GM23338 (cell line): ENCODE results near the gene HOXD1. TPM values are rescaled to one million over a fixed set of nuclear protein-coding genes. Genes with fewer than 3 reads are reported as not detected.

Experiments
- ATAC-seq: fragments of 200-7000 bp; cut with Tn5 transposase; 3 replicates; pipeline ENCODE4 v1.9.1; 2020
- DNase-seq: peaks from one replicate; pipeline ENCODE4 v3.0.0-alpha.2; 2015; ENCODE audit warnings: low spot score
- H2AFZ ChIP-seq: fragments of 200-600 bp; sonication (generic); 2 replicates; pipeline ENCODE4 v1.8.0; 2016; ENCODE audit warnings: antibody characterized with exemption, mild to moderate bottlenecking, moderate library complexity
- H3F3A ChIP-seq: fragments of 200-600 bp; sonication (generic); replicated peaks from 2 replicates; pipeline ENCODE4 v1.8.0; 2017; ENCODE audit warnings: antibody characterized with exemption, mixed run types, low read depth
- H3K27ac ChIP-seq: fragments of 200-600 bp; sonication (generic); 2 replicates; pipeline ENCODE4 v1.6.1; 2016; ENCODE audit warnings: low read depth
- H3K27me3 ChIP-seq: fragments of 200-600 bp; sonication (generic); 2 replicates; pipeline ENCODE4 v1.8.0; 2016; ENCODE audit warnings: mild to moderate bottlenecking, mixed run types, moderate library complexity; ENCODE audit not compliant: insufficient read depth
- H3K36me3 ChIP-seq: fragments of 200-600 bp; sonication (generic); 2 replicates; pipeline ENCODE4 v1.8.0; 2016; ENCODE audit warnings: mild to moderate bottlenecking; ENCODE audit not compliant: insufficient read depth
- H3K4me1 ChIP-seq: fragments of 200-600 bp; sonication (generic); 2 replicates; pipeline ENCODE4 v1.8.0; 2016; ENCODE audit warnings: mild to moderate bottlenecking, moderate library complexity; ENCODE audit not compliant: insufficient read depth
- H3K4me2 ChIP-seq: fragments of 200-600 bp; sonication (generic); 2 replicates; pipeline ENCODE4 v1.7.1; 2017; ENCODE audit warnings: mixed run types
- H3K4me3 ChIP-seq: fragments of 200-600 bp; sonication (generic); 2 replicates; pipeline ENCODE4 v1.6.1; 2016; ENCODE audit warnings: mixed run types
- H3K79me2 ChIP-seq: fragments of 200-600 bp; sonication (generic); replicated peaks from 2 replicates; pipeline ENCODE4 v1.8.0; 2017; ENCODE audit warnings: mild to moderate bottlenecking; ENCODE audit not compliant: insufficient read depth
- H3K9me2 ChIP-seq: fragments of 200-600 bp; sonication (generic); 2 replicates; pipeline ENCODE4 v1.8.0; 2017; ENCODE audit not compliant: insufficient read depth
- H4K20me1 ChIP-seq: fragments of 200-600 bp; sonication (generic); replicated peaks from 2 replicates; pipeline ENCODE4 v1.8.0; 2017; ENCODE audit warnings: mild to moderate bottlenecking; ENCODE audit not compliant: insufficient read depth
- H3K27ac Mint-ChIP-seq: 2 replicates; pipeline ENCODE4 v1.8.0; 2020; ENCODE audit warnings: inconsistent platforms, mild to moderate bottlenecking, moderate library complexity, mixed read lengths
- H3K27me3 Mint-ChIP-seq: 3 replicates; pipeline ENCODE4 v1.8.0; 2022; ENCODE audit warnings: low read depth, mild to moderate bottlenecking, moderate library complexity, mixed read lengths, inconsistent platforms; ENCODE audit not compliant: insufficient read depth, poor library complexity
- H3K36me3 Mint-ChIP-seq: 3 replicates; pipeline ENCODE4 v1.8.0; 2021; ENCODE audit warnings: low read depth, mild to moderate bottlenecking, inconsistent platforms, moderate library complexity, mixed read lengths
- H3K4me1 Mint-ChIP-seq: 3 replicates; pipeline ENCODE4 v1.8.0; 2020; ENCODE audit warnings: mild to moderate bottlenecking, inconsistent platforms, mixed read lengths
- H3K4me3 Mint-ChIP-seq: 3 replicates; pipeline ENCODE4 v1.8.0; 2021; ENCODE audit warnings: moderate library complexity, mild to moderate bottlenecking, inconsistent platforms, mixed read lengths
- H3K9me3 Mint-ChIP-seq: 3 replicates; pipeline ENCODE4 v1.8.0; 2020; ENCODE audit warnings: moderate library complexity, mild to moderate bottlenecking, inconsistent platforms, mixed read lengths
- CREB1 ChIP-seq: fragments of 250-450 bp; sonication (Bioruptor Pico); IDR thresholded peaks from 2 replicates; pipeline ENCODE4 v1.5.0; 2020; ENCODE audit warnings: low read depth, mild to moderate bottlenecking, moderate library complexity
- EZH2 ChIP-seq: fragments of 200-600 bp; sonication (generic); IDR thresholded peaks from one replicate; pipeline ENCODE4 v1.8.0; 2017; ENCODE audit warnings: antibody characterized with exemption, mild to moderate bottlenecking, low read depth; ENCODE audit not compliant: unreplicated experiment
- EZH2phosphoT487 ChIP-seq: fragments of 200-600 bp; sonication (generic); IDR thresholded peaks from one replicate; pipeline ENCODE4 v1.8.1; 2018; ENCODE audit warnings: antibody characterized with exemption; ENCODE audit not compliant: unreplicated experiment
- NANOG ChIP-seq: IDR thresholded peaks from 2 replicates; pipeline ENCODE4 v1.6.1; 2016; ENCODE audit warnings: antibody characterized with exemption, borderline replicate concordance
- POLR2AphosphoS5 ChIP-seq: IDR thresholded peaks from 2 replicates; pipeline ENCODE4 v1.6.1; 2016; ENCODE audit warnings: antibody characterized with exemption, low read depth
- ZNF114 ChIP-seq: fragments of 250-450 bp; sonication (Bioruptor Pico); IDR thresholded peaks from 2 replicates; pipeline ENCODE4 v1.5.0; 2020; ENCODE audit warnings: mild to moderate bottlenecking, moderate library complexity
- ZNF331 ChIP-seq: fragments of 250-450 bp; sonication (Bioruptor Pico); IDR thresholded peaks from 2 replicates; pipeline ENCODE4 v1.5.0; 2020; ENCODE audit warnings: low read depth, mild to moderate bottlenecking, moderate library complexity
- polyA plus RNA-seq: library from polyadenylated mRNA; unstranded; fragments of >200 nt; fragmentation: Nextera tagmentation; extraction: Ambion mirVana; gene quantifications from 2 replicates; pipeline ENCODE4 v1.2.1, GENCODE V29; 2016
- total RNA-seq: library from RNA; depleted of rRNA; stranded (reverse); fragments of >200 nt; shearing (Covaris generic); gene quantifications from 2 replicates; pipeline ENCODE4 v1.2.3, GENCODE V29; 2014
- TF ChIP-seq, protein P1 (sequence below), 2 experiments: fragments of 200-600 bp in 1 of 2; sonication (generic) in 1 of 2; conservative IDR thresholded peaks; 2 replicates each; pipeline versions ENCODE4 v1.5.1 to v1.6.1; 2016 to 2017; ENCODE audit warnings: antibody characterized with exemption in 2 of 2, low read depth in 2 of 2, mild to moderate bottlenecking in 2 of 2, moderate library complexity in 1 of 2
- TF ChIP-seq, protein P2 (sequence below): IDR thresholded peaks from one replicate; pipeline ENCODE4 v1.6.1; 2018; ENCODE audit warnings: antibody characterized with exemption; ENCODE audit not compliant: unreplicated experiment
- TF ChIP-seq, protein P3 (sequence below): fragments of 250-450 bp; sonication (Bioruptor Pico); IDR thresholded peaks from 2 replicates; pipeline ENCODE4 v1.5.0; 2020; ENCODE audit warnings: mild to moderate bottlenecking, moderate library complexity

The HOXD1 gene
- total and polyA plus RNA-seq, 2 experiments from 2014 or later = not detected

DNA sequence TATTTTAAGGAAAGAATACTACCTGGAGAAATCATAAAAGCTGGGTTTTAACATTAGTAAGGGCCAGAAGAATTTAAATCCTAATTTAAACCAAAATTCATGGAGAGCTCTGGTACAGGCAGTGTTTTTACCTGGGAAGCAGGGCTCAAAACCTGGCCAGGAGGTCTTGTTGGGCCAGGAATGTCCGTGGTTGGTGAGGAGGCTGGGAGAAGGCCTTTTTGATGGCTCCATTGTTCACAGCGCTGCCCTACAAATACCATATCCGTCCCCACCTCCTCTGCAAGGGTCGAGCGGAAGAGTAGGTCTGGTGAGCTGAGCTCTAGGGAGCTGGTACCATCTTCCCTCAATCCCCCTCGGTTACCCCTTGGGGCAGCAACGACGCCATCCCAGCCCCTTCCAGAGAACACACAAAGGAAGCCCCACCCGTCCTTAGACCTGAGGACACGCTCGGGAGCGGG is 10.9 kb upstream of the HOXD1 start:
- Histone ChIP-seq H3K4me2 (peak overlapping the region; percentile 92), H4K20me1 (peaks cover 47% of the 10 kb centered on the region), H3K4me1 (peaks cover 43% of the 10 kb centered on the region), H2AFZ (peak overlapping the region; percentile 95), H3K4me3 (peak overlapping the region; percentile 70), H3K36me3 (no peaks in the 10 kb centered on the region), H3K9me2 (no peaks in the 10 kb centered on the region), H3K27me3 (peaks cover 100% of the 10 kb centered on the region), H3K79me2 (no peaks in the 10 kb centered on the region), H3F3A (peaks cover 45% of the 10 kb centered on the region), H3K27ac (no peak overlapping the region)
- no peak overlapping the region for H3K27ac Mint-ChIP-seq
- peaks cover 3% of the 10 kb centered on the region; the same call in 1 of the 3 replicates for H3K9me3 Mint-ChIP-seq
- no peak for TF ChIP-seq POLR2AphosphoS5
- TF ChIP-seq, protein P1, sequence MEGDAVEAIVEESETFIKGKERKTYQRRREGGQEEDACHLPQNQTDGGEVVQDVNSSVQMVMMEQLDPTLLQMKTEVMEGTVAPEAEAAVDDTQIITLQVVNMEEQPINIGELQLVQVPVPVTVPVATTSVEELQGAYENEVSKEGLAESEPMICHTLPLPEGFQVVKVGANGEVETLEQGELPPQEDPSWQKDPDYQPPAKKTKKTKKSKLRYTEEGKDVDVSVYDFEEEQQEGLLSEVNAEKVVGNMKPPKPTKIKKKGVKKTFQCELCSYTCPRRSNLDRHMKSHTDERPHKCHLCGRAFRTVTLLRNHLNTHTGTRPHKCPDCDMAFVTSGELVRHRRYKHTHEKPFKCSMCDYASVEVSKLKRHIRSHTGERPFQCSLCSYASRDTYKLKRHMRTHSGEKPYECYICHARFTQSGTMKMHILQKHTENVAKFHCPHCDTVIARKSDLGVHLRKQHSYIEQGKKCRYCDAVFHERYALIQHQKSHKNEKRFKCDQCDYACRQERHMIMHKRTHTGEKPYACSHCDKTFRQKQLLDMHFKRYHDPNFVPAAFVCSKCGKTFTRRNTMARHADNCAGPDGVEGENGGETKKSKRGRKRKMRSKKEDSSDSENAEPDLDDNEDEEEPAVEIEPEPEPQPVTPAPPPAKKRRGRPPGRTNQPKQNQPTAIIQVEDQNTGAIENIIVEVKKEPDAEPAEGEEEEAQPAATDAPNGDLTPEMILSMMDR (conservative IDR thresholded peaks at IDR 0.05; ENCODE audit: low read depth in 2 of 2) = no peak
- TF ChIP-seq EZH2phosphoT487 = no peak
- TF ChIP-seq, protein P2, sequence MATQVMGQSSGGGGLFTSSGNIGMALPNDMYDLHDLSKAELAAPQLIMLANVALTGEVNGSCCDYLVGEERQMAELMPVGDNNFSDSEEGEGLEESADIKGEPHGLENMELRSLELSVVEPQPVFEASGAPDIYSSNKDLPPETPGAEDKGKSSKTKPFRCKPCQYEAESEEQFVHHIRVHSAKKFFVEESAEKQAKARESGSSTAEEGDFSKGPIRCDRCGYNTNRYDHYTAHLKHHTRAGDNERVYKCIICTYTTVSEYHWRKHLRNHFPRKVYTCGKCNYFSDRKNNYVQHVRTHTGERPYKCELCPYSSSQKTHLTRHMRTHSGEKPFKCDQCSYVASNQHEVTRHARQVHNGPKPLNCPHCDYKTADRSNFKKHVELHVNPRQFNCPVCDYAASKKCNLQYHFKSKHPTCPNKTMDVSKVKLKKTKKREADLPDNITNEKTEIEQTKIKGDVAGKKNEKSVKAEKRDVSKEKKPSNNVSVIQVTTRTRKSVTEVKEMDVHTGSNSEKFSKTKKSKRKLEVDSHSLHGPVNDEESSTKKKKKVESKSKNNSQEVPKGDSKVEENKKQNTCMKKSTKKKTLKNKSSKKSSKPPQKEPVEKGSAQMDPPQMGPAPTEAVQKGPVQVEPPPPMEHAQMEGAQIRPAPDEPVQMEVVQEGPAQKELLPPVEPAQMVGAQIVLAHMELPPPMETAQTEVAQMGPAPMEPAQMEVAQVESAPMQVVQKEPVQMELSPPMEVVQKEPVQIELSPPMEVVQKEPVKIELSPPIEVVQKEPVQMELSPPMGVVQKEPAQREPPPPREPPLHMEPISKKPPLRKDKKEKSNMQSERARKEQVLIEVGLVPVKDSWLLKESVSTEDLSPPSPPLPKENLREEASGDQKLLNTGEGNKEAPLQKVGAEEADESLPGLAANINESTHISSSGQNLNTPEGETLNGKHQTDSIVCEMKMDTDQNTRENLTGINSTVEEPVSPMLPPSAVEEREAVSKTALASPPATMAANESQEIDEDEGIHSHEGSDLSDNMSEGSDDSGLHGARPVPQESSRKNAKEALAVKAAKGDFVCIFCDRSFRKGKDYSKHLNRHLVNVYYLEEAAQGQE = no peak
- no peak for TF ChIP-seq ZNF331
- TF ChIP-seq EZH2 = no peak
- no peak for TF ChIP-seq ZNF114 (CRISPR knock-in tag)
- no peaks in the 10 kb centered on the region for H3K36me3 Mint-ChIP-seq
- peak; percentile 71 for DNase-seq
- H3K27me3 Mint-ChIP-seq = peaks cover 99% of the 10 kb centered on the region
- peaks cover 40% of the 10 kb centered on the region for H3K4me1 Mint-ChIP-seq
- peak; percentile 37 for ATAC-seq
- peak overlapping the region; percentile 71 for H3K4me3 Mint-ChIP-seq

DNA sequence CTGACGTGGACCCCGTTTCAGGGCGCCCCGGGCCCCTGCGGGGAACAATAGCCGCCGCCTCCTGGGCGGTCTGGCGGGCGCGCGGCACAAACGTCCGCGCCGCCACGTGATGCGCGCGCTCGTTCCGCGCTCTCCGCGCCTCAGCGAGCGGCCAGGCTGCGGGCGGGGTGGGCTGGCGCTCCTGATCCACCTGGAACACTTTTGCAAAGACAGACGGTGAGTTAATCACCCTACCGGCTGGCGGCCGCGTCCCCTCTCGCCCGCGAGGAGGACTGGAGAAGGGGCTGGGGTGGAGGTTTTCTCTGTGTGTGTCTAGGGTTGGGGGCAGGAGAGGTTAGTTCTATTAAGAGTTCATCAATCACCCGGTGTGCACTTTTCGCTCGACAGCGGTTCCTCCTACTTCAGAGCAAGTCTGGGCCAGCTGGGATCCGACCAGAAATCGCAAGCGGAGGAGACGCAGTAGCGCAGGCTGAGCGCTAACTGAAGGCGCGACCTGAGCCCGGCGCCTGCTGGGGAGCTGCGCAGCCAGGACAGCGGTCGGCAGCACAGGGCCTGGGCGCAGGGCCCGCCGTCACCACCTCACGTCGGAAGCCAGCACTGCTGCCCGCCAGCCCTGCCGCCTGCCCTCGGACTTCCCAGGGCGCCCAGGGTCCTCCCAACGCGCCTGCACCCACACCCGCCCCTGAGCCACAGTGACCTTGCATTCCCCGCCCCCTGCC is 10.3 kb upstream of the HOXD1 start:
- no peaks in the 10 kb centered on the region for H3K79me2 ChIP-seq
- peak; percentile 72 for DNase-seq
- no peaks in the 10 kb centered on the region for H3K36me3 ChIP-seq
- no peaks in the 10 kb centered on the region for H3K9me2 ChIP-seq
- peak overlapping the region; percentile 70 for H3K4me3 ChIP-seq
- H3K4me3 Mint-ChIP-seq = peak overlapping the region; percentile 71
- peak; percentile 46 for ATAC-seq
- H3K27me3 ChIP-seq = peaks cover 100% of the 10 kb centered on the region
- peak overlapping the region; percentile 92 for H3K4me2 ChIP-seq
- H3K9me3 Mint-ChIP-seq = peaks cover 3% of the 10 kb centered on the region; the same call in 1 of the 3 replicates
- peaks cover 38% of the 10 kb centered on the region for H3K4me1 Mint-ChIP-seq
- H3K27ac ChIP-seq = no peak overlapping the region
- H3K27ac Mint-ChIP-seq = no peak overlapping the region
- H3F3A ChIP-seq = peaks cover 45% of the 10 kb centered on the region
- H2AFZ ChIP-seq = peak overlapping the region; percentile 95
- H3K36me3 Mint-ChIP-seq = no peaks in the 10 kb centered on the region
- H3K4me1 ChIP-seq = peaks cover 43% of the 10 kb centered on the region
- peaks cover 99% of the 10 kb centered on the region for H3K27me3 Mint-ChIP-seq
- H4K20me1 ChIP-seq = peaks cover 41% of the 10 kb centered on the region
- TF ChIP-seq, protein P3, sequence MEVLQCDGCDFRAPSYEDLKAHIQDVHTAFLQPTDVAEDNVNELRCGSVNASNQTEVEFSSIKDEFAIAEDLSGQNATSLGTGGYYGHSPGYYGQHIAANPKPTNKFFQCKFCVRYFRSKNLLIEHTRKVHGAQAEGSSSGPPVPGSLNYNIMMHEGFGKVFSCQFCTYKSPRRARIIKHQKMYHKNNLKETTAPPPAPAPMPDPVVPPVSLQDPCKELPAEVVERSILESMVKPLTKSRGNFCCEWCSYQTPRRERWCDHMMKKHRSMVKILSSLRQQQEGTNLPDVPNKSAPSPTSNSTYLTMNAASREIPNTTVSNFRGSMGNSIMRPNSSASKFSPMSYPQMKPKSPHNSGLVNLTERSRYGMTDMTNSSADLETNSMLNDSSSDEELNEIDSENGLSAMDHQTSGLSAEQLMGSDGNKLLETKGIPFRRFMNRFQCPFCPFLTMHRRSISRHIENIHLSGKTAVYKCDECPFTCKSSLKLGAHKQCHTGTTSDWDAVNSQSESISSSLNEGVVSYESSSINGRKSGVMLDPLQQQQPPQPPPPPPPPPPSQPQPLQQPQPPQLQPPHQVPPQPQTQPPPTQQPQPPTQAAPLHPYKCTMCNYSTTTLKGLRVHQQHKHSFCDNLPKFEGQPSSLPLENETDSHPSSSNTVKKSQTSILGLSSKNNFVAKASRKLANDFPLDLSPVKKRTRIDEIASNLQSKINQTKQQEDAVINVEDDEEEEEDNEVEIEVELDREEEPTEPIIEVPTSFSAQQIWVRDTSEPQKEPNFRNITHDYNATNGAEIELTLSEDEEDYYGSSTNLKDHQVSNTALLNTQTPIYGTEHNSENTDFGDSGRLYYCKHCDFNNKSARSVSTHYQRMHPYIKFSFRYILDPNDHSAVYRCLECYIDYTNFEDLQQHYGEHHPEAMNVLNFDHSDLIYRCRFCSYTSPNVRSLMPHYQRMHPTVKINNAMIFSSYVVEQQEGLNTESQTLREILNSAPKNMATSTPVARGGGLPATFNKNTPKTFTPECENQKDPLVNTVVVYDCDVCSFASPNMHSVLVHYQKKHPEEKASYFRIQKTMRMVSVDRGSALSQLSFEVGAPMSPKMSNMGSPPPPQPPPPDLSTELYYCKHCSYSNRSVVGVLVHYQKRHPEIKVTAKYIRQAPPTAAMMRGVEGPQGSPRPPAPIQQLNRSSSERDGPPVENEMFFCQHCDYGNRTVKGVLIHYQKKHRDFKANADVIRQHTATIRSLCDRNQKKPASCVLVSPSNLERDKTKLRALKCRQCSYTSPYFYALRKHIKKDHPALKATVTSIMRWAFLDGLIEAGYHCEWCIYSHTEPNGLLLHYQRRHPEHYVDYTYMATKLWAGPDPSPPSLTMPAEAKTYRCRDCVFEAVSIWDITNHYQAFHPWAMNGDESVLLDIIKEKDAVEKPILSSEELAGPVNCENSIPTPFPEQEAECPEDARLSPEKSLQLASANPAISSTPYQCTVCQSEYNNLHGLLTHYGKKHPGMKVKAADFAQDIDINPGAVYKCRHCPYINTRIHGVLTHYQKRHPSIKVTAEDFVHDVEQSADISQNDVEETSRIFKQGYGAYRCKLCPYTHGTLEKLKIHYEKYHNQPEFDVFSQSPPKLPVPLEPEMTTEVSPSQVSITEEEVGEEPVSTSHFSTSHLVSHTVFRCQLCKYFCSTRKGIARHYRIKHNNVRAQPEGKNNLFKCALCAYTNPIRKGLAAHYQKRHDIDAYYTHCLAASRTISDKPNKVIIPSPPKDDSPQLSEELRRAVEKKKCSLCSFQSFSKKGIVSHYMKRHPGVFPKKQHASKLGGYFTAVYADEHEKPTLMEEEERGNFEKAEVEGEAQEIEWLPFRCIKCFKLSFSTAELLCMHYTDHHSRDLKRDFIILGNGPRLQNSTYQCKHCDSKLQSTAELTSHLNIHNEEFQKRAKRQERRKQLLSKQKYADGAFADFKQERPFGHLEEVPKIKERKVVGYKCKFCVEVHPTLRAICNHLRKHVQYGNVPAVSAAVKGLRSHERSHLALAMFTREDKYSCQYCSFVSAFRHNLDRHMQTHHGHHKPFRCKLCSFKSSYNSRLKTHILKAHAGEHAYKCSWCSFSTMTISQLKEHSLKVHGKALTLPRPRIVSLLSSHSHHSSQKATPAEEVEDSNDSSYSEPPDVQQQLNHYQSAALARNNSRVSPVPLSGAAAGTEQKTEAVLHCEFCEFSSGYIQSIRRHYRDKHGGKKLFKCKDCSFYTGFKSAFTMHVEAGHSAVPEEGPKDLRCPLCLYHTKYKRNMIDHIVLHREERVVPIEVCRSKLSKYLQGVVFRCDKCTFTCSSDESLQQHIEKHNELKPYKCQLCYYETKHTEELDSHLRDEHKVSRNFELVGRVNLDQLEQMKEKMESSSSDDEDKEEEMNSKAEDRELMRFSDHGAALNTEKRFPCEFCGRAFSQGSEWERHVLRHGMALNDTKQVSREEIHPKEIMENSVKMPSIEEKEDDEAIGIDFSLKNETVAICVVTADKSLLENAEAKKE (CRISPR knock-in tag) = no peak
- peak; percentile 90 for TF ChIP-seq EZH2
- no peak for TF ChIP-seq NANOG
- TF ChIP-seq CREB1 (CRISPR knock-in tag) = no peak
